PC-9 (cell line): ENCODE results near the gene FADS6. TPM values are rescaled to one million over a fixed set of nuclear protein-coding genes. Genes with fewer than 3 reads are reported as not detected.

Experiments
- BruUV-seq: library from RNA; stranded (reverse); fragments of 400-500 nt; replicated peaks from 2 replicates; lab custom pipeline; 2021; lab: Mats Ljungman, UMichigan
- CTCF ChIA-PET: fragments of 300-600 bp; sonication (Branson Sonifier 250); formaldehyde crosslinking; loops from one replicate; lab custom pipeline; 2022; ENCODE audit warnings: antibody characterized with exemption; lab: Charles Lee
- POLR2A ChIA-PET: fragments of 300-600 bp; sonication (Branson Sonifier 250); formaldehyde crosslinking; loops from one replicate; lab custom pipeline; 2022; ENCODE audit warnings: antibody characterized with exemption; ENCODE audit not compliant: unreplicated experiment; lab: Charles Lee
- DNase-seq, 2 experiments: peaks; one replicate each; pipeline versions ENCODE4 v3.0.0 to v3.0.0-alpha.2; 2015 to 2022; ENCODE audit warnings: mixed read lengths in 1 of 2
- H2AFZ ChIP-seq: fragments of 200-600 bp; sonication (generic); 2 replicates; pipeline ENCODE4 v1.8.1; 2017; ENCODE audit warnings: antibody characterized with exemption
- H3F3A ChIP-seq: fragments of 200-600 bp; sonication (generic); 2 replicates; pipeline ENCODE4 v1.8.1; 2017; ENCODE audit warnings: antibody characterized with exemption, mild to moderate bottlenecking, low read depth; ENCODE audit not compliant: insufficient read depth
- H3K27ac ChIP-seq: fragments of 200-600 bp; sonication (generic); 2 replicates; pipeline ENCODE4 v1.6.1; 2016; ENCODE audit warnings: mixed run types
- H3K27me3 ChIP-seq: fragments of 200-600 bp; sonication (generic); 2 replicates; pipeline ENCODE4 v1.6.1; 2016; ENCODE audit warnings: low read depth, mixed run types; ENCODE audit not compliant: insufficient read depth
- H3K36me3 ChIP-seq: fragments of 200-600 bp; sonication (generic); 2 replicates; pipeline ENCODE4 v1.6.1; 2016; ENCODE audit warnings: low read depth, mixed run types
- H3K4me1 ChIP-seq: fragments of 200-600 bp; sonication (generic); replicated peaks from 2 replicates; pipeline ENCODE4 v1.6.1; 2016; ENCODE audit warnings: mixed run types; ENCODE audit not compliant: insufficient read depth
- H3K4me2 ChIP-seq: fragments of 200-600 bp; sonication (generic); 2 replicates; pipeline ENCODE4 v1.6.1; 2017; ENCODE audit warnings: mixed run types
- H3K4me3 ChIP-seq: fragments of 200-600 bp; sonication (generic); 2 replicates; pipeline ENCODE4 v1.6.1; 2016; ENCODE audit warnings: mixed run types
- H3K79me2 ChIP-seq: fragments of 200-600 bp; sonication (generic); 2 replicates; pipeline ENCODE4 v1.6.1; 2017; ENCODE audit warnings: low read depth, mixed run types
- H3K9me2 ChIP-seq: fragments of 200-600 bp; sonication (generic); 2 replicates; pipeline ENCODE4 v1.8.1; 2017; ENCODE audit warnings: mild to moderate bottlenecking; ENCODE audit not compliant: insufficient read depth
- H3K9me3 ChIP-seq: fragments of 200-600 bp; sonication (generic); 2 replicates; pipeline ENCODE4 v1.8.1; 2016; ENCODE audit warnings: low read depth; ENCODE audit not compliant: insufficient read depth
- H4K20me1 ChIP-seq: fragments of 200-600 bp; sonication (generic); 2 replicates; pipeline ENCODE4 v1.8.1; 2017; ENCODE audit not compliant: insufficient read depth
- CTCF ChIP-seq: fragments of 200-600 bp; sonication (generic); conservative IDR thresholded peaks from 2 replicates; pipeline ENCODE4 v1.6.1; 2017; ENCODE audit warnings: mixed run types, antibody characterized with exemption, mild to moderate bottlenecking, moderate library complexity
- EZH2 ChIP-seq: fragments of 200-600 bp; sonication (generic); IDR thresholded peaks from 2 replicates; pipeline ENCODE4 v1.8.0; 2017; ENCODE audit warnings: antibody characterized with exemption, low read depth
- intact Hi-C: fragments of 100-400 bp; cut with micrococcal nuclease; formaldehyde crosslinking; loops from one replicate; pipeline ENCODE4 v1.10.0; 2022; ENCODE audit not compliant: unreplicated experiment
- total RNA-seq: library from RNA; stranded (reverse); gene quantifications from 2 replicates; pipeline ENCODE4 v1.2.3, GENCODE V29; 2021

The FADS6 gene
- total RNA-seq, 1 experiment from 2014 or later, result not detected

GRCh38 chr17:74900208-74900607 lies 6.8 kb upstream of the FADS6 start:
- no peaks in the 10 kb centered on the region for H3K9me3 ChIP-seq
- CTCF ChIA-PET, result no interaction called here
- no peaks in the 10 kb centered on the region for H3K79me2 ChIP-seq
- H4K20me1 ChIP-seq, result no peaks in the 10 kb centered on the region
- H3K4me3 ChIP-seq, result no peak overlapping the region
- no peaks in the 10 kb centered on the region for H3F3A ChIP-seq
- no peaks in the 10 kb centered on the region for H3K9me2 ChIP-seq
- BruUV-seq, result no TSS peak
- POLR2A ChIA-PET, result no interaction called here
- H3K4me2 ChIP-seq, result no peak overlapping the region
- H2AFZ ChIP-seq, result no peak overlapping the region
- no peak overlapping the region for H3K27ac ChIP-seq
- H3K27me3 ChIP-seq, result peaks cover 33% of the 10 kb centered on the region
- intact Hi-C loops, result no loop called here
- TF ChIP-seq CTCF (no peak), EZH2 (no peak)
- no peaks in the 10 kb centered on the region for H3K4me1 ChIP-seq
- H3K36me3 ChIP-seq, result no peaks in the 10 kb centered on the region
- DNase-seq, result no peak

- H3K27me3 ChIP-seq, result peaks cover 46% of the 10 kb centered on the region
- no peaks in the 10 kb centered on the region for H3K4me1 ChIP-seq
- ChIA-PET POLR2A (interaction anchor here (0.5 kb wide), 2 partner anchors 25 to 977 kb away, joined by 4 to 6 read pairs; no protein-coding TSS in a partner anchor), CTCF (interaction anchor here (0.6 kb wide), 1 partner anchor 229 kb away, joined by 3 read pairs; no protein-coding TSS in a partner anchor)
- H3K4me2 ChIP-seq, result no peak overlapping the region
- no peak overlapping the region for H2AFZ ChIP-seq
- H3K9me3 ChIP-seq, result no peaks in the 10 kb centered on the region
- H3K9me2 ChIP-seq, result no peaks in the 10 kb centered on the region
- TF ChIP-seq EZH2, result no peak
- no peak for TF ChIP-seq CTCF
- no peak overlapping the region for H3K4me3 ChIP-seq
- H3K79me2 ChIP-seq, result no peaks in the 10 kb centered on the region
- H4K20me1 ChIP-seq, result no peaks in the 10 kb centered on the region
- no TSS peak for BruUV-seq
- no peak for DNase-seq
- no peak overlapping the region for H3K27ac ChIP-seq
- intact Hi-C loops, result no loop called here
- no peaks in the 10 kb centered on the region for H3F3A ChIP-seq
- no peaks in the 10 kb centered on the region for H3K36me3 ChIP-seq
These were observed 5.0 kb upstream of the FADS6 start for GRCh38 chr17:74898376-74898946.

GRCh38 chr17:74893936-74894671 lies 671 bp upstream of the FADS6 start:
- Histone ChIP-seq H2AFZ (no peak overlapping the region), H3K79me2 (no peaks in the 10 kb centered on the region), H3K4me3 (no peak overlapping the region), H3K4me1 (no peaks in the 10 kb centered on the region), H3F3A (no peaks in the 10 kb centered on the region), H3K9me2 (no peaks in the 10 kb centered on the region), H3K4me2 (no peak overlapping the region), H3K27ac (no peak overlapping the region), H3K36me3 (no peaks in the 10 kb centered on the region), H3K27me3 (peaks cover 37% of the 10 kb centered on the region), H3K9me3 (no peaks in the 10 kb centered on the region), H4K20me1 (no peaks in the 10 kb centered on the region)
- intact Hi-C loops, result no loop called here
- no peak for DNase-seq
- TF ChIP-seq EZH2 (no peak), CTCF (no peak)
- ChIA-PET POLR2A (no interaction called here), CTCF (no interaction called here)
- no TSS peak for BruUV-seq
